Adrenal gland (tissue), 12 donors: ENCODE results near the gene NCK2. TPM values are rescaled to one million over a fixed set of nuclear protein-coding genes. Genes with fewer than 3 reads are reported as not detected.

Source experiments
- DNase-seq, 7 donors: peaks; one replicate each; pipeline ENCODE4 v3.0.0-alpha.2; 2019 to 2020
- H3K27ac ChIP-seq, 5 donors: fragments of 200-600 bp; sonication (generic) in 4 of 5; 1 replicate in 3 of 5; 2 replicates in 2 of 5; pipeline versions ENCODE4 v1.5.1 to v1.8.0; 2016 to 2020; ENCODE audit warnings: mild to moderate bottlenecking in 1 of 5
- H3K27me3 ChIP-seq: fragments of 200-600 bp; 2 replicates; pipeline ENCODE4 v1.8.0; 2021
- H3K36me3 ChIP-seq, 2 donors: fragments of 200-600 bp; replicated peaks in 1 of 2; 1 replicate in 1 of 2; 2 replicates in 1 of 2; pipeline versions ENCODE4 v1.5.1 to v1.8.0; 2018 to 2022
- H3K4me1 ChIP-seq, 2 donors: fragments of 200-600 bp; replicated peaks in 1 of 2; 1 replicate in 1 of 2; 2 replicates in 1 of 2; pipeline versions ENCODE4 v1.5.1 to v1.8.0; 2018 to 2021
- H3K4me3 ChIP-seq, 4 donors: fragments of 200-600 bp; sonication (generic) in 3 of 4; one replicate each; pipeline ENCODE4 v1.5.1; 2016 to 2018
- H3K9me3 ChIP-seq, 3 donors: fragments of 200-600 bp; sonication (generic) in 1 of 3; replicated peaks in 1 of 3; 1 replicate in 2 of 3; 2 replicates in 1 of 3; pipeline versions ENCODE4 v1.5.1 to v1.8.0; 2016 to 2021
- POLR2A ChIP-seq, 2 donors: fragments of 450-650 bp; IDR thresholded peaks; one replicate each; pipeline ENCODE4 v1.6.1; 2017; ENCODE audit warnings: antibody characterized with exemption in 2 of 2, mild to moderate bottlenecking in 2 of 2, moderate library complexity in 1 of 2
- WGBS, 4 donors: extraction: QIAGEN DNeasy Blood & Tissue Kit in 2 of 4; methylation state at CpG; one replicate each; pipeline versions ENCODE4 v1.1.5 to v1.1.7; 2013 to 2017; 5-methylcytosine and 5-hydroxymethylcytosine counted together
- intact Hi-C, 2 donors: fragments of 100-400 bp; cut with DNase I; formaldehyde crosslinking; loops; one replicate each; pipeline versions ENCODE4 v1.14.1 to v1.15.0; 2022 to 2023
- polyA plus RNA-seq, 3 donors: library from polyadenylated mRNA; stranded (reverse); fragments of 200-250 nt in 2 of 3; fragments of 350-450 nt in 1 of 3; fragmentation: Illumina TruSeq in 1 of 3; extraction: RNeasy Lipid Tissue Mini Kit (QIAGEN cat#74804) in 1 of 3; gene quantifications; one replicate each; pipeline ENCODE4 v1.2.3, GENCODE V29; 2013 to 2014
- total RNA-seq, 9 donors: library from RNA; depleted of rRNA in 4 of 9; stranded (reverse); fragments of >200 nt in 4 of 9; fragments of 120-200 nt in 1 of 9; fragmentation: NEBNext Ultra II Directional in 1 of 9; extraction: Animal tissue kit (Norgen Biotek cat#: 25700) in 1 of 9; gene quantifications; one replicate each; pipeline versions ENCODE4 v1.1.0 to v1.2.4, GENCODE V29; 2013 to 2023
- TF ChIP-seq, protein P1 (sequence below), 6 experiments: fragments of 450-650 bp in 4 of 6; fragments of 200-600 bp in 2 of 6; sonication (generic) in 1 of 6; IDR thresholded peaks; 1 replicate in 5 of 6; 2 replicates in 1 of 6; pipeline versions ENCODE4 v1.5.1 to v1.8.0; 2016 to 2021; ENCODE audit warnings: antibody characterized with exemption in 6 of 6, mild to moderate bottlenecking in 2 of 6, moderate library complexity in 1 of 6
- donor health status: healthy with polysubstance abuse.
- donor health status: Bipolar disorder and iron deficiency.
- donor health status: DM: yes; HTN: yes; CAD: no.
- donor health status: DM: no; HTN: no; CAD: no.
- donor health status: DM: no; HTN: no; CAD: no.
- donor health status: DM: yes; HTN: yes; CAD: no.

The NCK2 gene
- total and polyA plus RNA-seq, 12 donors, result 13.7 to 56.0 (median 37.3) TPM

DNA sequence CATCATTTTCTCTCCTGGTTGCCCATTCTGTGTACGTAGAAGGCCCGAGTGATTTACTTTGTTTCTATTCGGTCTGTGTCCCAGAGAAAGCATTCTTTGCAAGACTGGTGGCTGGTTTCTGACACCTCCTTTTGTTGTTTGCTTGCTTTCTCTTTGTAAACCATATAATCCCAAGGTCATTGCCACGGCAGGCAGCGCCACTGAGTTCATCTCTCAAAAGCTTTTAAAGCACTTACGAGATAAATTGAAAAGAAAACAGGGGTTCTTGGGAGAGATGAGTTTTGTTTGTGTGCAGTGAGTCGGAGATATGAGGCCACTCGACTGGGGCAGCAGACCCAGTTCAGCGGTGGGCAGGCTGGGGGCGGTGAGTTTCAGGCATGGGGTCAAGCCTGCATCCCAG is 137.6 kb downstream of the NCK2 start:
- Histone ChIP-seq H3K27ac (no peak overlapping the region), H3K36me3 (peaks cover 0 to 7% of the 10 kb centered on the region in 2 donors), H3K9me3 (no peaks in the 10 kb centered on the region), H3K4me3 (no peak overlapping the region), H3K27me3 (no peaks in the 10 kb centered on the region), H3K4me1 (peaks cover 11 to 34% of the 10 kb centered on the region in 2 donors)
- TF ChIP-seq, protein P1, sequence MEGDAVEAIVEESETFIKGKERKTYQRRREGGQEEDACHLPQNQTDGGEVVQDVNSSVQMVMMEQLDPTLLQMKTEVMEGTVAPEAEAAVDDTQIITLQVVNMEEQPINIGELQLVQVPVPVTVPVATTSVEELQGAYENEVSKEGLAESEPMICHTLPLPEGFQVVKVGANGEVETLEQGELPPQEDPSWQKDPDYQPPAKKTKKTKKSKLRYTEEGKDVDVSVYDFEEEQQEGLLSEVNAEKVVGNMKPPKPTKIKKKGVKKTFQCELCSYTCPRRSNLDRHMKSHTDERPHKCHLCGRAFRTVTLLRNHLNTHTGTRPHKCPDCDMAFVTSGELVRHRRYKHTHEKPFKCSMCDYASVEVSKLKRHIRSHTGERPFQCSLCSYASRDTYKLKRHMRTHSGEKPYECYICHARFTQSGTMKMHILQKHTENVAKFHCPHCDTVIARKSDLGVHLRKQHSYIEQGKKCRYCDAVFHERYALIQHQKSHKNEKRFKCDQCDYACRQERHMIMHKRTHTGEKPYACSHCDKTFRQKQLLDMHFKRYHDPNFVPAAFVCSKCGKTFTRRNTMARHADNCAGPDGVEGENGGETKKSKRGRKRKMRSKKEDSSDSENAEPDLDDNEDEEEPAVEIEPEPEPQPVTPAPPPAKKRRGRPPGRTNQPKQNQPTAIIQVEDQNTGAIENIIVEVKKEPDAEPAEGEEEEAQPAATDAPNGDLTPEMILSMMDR (IDR thresholded peaks at IDR 0.05), result no peak
- no peak for TF ChIP-seq POLR2A (IDR thresholded peaks at IDR 0.05)
- no peak for DNase-seq
- WGBS, 4 donors, result 87 to 90% (median 88%) methylated on average over 10 of the region's 10 CpGs
- intact Hi-C loops, result loop anchor here in 1 of 2 donors (10.0 kb wide), 1 partner anchor 138 kb away; the partner anchor contains the start of gene NCK2

DNA sequence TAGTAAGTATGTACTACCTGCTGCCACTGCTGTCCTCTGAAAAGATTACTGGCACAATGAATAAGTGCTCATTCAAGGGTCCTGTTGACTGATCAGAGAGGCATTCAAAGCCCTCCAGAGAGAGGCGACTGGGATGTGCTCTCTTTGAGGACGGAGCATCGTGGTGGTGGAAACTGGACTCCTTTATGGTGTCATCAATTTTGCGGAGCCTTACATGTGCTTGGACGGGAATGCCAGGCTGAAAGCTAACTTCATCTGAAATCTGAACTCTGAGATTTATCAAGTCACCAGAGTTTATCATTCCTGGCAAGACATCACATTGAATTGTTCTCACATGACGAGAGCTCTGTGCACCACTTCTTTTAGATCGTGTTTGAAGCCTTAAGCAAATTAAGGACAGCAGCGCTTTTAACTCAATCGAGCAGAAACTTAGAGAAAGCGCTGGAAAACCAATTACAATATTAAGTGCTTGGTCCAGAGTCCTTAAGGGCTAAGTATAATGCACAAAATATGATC is 138.3 kb downstream of the NCK2 start:
- Histone ChIP-seq H3K4me3 (no peak overlapping the region), H3K27ac (no peak overlapping the region), H3K36me3 (peaks cover 0 to 7% of the 10 kb centered on the region in 2 donors), H3K4me1 (peaks cover 11 to 34% of the 10 kb centered on the region in 2 donors), H3K9me3 (no peaks in the 10 kb centered on the region), H3K27me3 (no peaks in the 10 kb centered on the region)
- WGBS, 4 donors, result 92 to 94% (median 93%) methylated on average over 10 of the region's 10 CpGs
- TF ChIP-seq, protein P1 (IDR thresholded peaks at IDR 0.05), result no peak
- no peak for TF ChIP-seq POLR2A (IDR thresholded peaks at IDR 0.05)
- no peak for DNase-seq
- intact Hi-C loops, result loop anchor here in 1 of 2 donors (10.0 kb wide), 1 partner anchor 138 kb away; the partner anchor contains the start of gene NCK2

DNA sequence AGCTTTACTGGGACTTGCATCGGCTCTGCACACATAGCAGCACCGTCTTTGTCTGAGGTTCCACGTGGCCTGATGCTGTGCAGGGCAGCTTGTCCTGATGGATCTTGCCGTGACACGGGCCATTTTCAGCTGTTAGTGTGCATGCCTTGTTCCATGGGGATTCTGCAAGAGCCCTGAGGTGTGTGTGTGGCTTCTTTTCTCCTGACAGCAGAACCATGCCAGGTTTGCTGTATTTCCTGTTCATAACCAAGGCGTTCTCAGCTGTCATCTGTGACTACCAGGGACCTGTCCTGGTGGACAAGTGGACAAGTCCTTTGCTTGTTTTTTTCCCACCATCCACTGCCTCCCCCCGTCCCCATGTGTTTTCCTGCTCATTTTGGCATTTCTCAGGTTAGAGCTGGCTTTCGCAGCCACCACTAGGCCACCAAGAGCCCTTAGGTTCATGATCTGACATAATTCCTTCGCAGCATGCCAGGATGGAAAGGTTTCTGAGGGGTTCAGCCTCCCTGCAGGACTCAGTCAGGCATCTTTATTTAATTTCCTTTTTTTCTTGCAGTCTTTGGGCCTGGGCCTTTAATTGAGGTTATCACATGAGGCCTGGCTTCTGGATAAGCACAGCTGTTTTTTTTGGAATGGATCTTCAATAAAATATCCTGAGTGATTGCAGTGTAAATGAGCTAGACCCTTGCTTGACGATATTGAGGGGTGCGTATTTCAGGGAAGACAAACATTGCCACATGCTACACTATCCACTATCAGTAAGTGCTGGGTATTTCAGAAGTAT is 139.4 kb downstream of the NCK2 start:
- DNase-seq, result no peak
- peak overlapping the region in 1 of 5 donors; percentile 5 for H3K27ac ChIP-seq
- H3K4me3 ChIP-seq, result no peak overlapping the region
- intact Hi-C loops, result loop anchor here in 1 of 2 donors (10.0 kb wide), 1 partner anchor 139 kb away; the partner anchor contains the start of gene NCK2
- whole genome bisulfite sequencing, 4 donors, result 71 to 84% (median 79%) methylated on average over 11 of the region's 11 CpGs
- H3K36me3 ChIP-seq, result peaks cover 0 to 7% of the 10 kb centered on the region in 2 donors
- no peaks in the 10 kb centered on the region for H3K9me3 ChIP-seq
- TF ChIP-seq POLR2A (IDR thresholded peaks at IDR 0.05), result no peak
- TF ChIP-seq, protein P1 (IDR thresholded peaks at IDR 0.05), result no peak
- peaks cover 11 to 38% of the 10 kb centered on the region in 2 donors for H3K4me1 ChIP-seq
- no peaks in the 10 kb centered on the region for H3K27me3 ChIP-seq

DNA sequence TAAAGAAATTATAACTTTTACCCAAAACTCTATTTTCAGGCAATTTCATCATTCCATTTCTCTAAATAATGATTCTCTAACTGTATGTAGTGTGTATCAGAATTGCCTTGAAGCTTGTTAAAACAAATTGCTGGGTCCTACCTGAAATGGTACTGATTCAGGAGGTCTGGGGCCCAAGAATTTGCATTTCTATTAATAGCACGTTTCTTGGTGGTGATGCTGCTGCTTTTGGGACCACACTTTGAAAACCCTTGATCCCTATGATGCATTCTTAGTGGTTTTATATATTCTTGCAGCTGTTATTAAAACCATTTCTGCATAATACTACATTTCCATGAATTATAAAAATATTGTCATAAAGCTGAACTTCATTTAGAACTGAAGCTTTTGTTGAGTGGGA is 140.7 kb downstream of the NCK2 start:
- Histone ChIP-seq H3K4me3 (no peak overlapping the region), H3K9me3 (no peaks in the 10 kb centered on the region), H3K27me3 (no peaks in the 10 kb centered on the region), H3K4me1 (peaks cover 11 to 40% of the 10 kb centered on the region in 2 donors), H3K36me3 (peaks cover 0 to 7% of the 10 kb centered on the region in 2 donors), H3K27ac (peak overlapping the region in 3 of 5 donors; percentile 42 to 52 (median 49))
- WGBS, 4 donors, result 30 to 51% (median 45%) methylated on average over 1 of the region's 1 CpG
- intact Hi-C loops, result loop anchor here in 1 of 2 donors (10.0 kb wide), 1 partner anchor 141 kb away; the partner anchor contains the start of gene NCK2
- DNase-seq, result no peak
- TF ChIP-seq POLR2A (IDR thresholded peaks at IDR 0.05), result no peak
- TF ChIP-seq, protein P1 (IDR thresholded peaks at IDR 0.05), result no peak
